D341Med (cell line): ENCODE data around the gene GAGE10.

Experiments used
- DNase-seq: peaks from one replicate; pipeline ENCODE4 v3.0.0; 2012; ENCODE audit warnings: low spot score

GAGE10 gene

GRCh38 chrX:49303346-49303745 lies at the start of gene GAGE10:
Gene GAGE10, plus strand, starts transcription at chrX:49303646. Its CDS starts 1,214 bp downstream, at chrX:49304860.
- DNase-seq: no peak

DNA sequence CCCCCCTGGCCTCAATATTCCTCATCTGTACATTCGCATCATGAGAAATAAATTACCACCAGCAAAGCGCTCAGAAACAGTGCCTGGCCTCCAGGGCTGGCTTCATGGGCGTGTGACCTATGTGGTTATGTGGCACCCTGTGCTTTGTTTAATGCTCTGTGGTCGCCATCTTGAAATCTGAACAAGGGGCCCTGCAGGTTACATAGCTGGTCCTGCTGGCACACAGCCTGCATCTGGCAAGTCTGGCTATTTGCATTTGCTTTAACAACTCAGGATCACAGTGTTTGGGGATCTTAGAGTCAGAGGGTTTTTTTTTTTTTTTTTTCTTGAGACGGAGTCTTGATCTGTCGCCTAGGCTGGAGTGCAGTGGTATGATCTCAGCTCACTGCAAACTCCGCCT lies 48.8 kb upstream of the GAGE10 start:
- DNase-seq: no peak

DNA sequence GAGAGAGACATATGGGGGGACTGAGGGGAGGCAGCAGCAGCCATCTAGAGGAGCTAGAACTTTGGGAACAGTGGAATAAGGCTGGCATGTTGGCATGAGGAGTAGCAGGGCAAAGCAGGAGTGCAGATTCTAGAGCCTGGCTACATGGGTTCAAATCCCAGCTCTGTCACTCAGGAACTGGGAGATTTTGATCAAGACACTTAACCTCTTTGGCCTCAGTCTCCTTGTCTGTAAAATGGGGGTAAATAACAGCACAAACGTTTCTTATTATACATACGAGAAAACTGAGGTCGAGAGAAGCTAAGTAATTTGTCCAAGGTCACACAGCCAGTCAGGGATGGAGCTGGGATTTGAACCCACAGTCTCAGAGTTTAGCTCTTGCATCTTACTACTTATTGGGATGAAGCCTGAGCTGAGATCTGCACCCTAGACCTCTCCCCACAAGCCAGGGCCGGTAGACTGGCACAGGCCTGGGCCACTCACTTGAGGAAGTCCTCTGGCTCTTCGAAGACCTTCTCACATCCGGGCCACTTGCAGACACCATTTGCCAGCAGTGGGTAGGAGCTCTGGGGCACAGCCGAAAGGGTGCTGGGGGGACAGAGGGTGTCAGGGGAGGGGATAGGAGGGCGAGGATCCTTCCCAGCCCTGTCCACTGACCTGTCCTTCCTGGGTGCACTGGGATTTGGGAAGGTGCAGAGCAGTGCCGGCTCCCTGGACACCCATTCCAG lies 47.0 kb upstream of the GAGE10 start:
- DNase-seq: no peak

GRCh38 chrX:49257074-49257790 lies 46.2 kb upstream of the GAGE10 start:
- DNase-seq: no peak

GRCh38 chrX:49257846-49258748 lies 45.3 kb upstream of the GAGE10 start:
- no peak for DNase-seq

GRCh38 chrX:49258749-49259124 lies 44.7 kb upstream of the GAGE10 start:
- DNase-seq: no peak

GRCh38 chrX:49260221-49260985 lies 43.0 kb upstream of the GAGE10 start:
- DNase-seq: no peak

DNA sequence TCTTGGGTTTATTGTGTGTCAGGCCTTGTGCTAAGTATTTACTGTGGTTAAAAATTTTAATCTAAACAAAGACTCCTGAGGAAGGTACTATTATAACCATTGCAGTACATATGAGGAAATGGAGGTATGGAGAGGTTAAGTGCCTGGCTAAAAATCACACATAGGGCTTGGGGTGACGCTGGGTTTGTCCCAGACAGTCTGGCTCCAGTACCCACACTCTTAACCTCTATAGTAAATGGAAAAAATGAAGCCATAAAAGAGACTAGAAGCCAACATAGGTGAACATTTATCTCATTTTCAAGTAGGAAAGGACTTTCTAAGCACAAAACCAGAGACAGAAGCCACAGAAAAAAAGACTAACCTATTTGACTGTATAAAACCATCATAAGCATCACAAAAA lies 40.8 kb upstream of the GAGE10 start:
- no peak for DNase-seq

DNA sequence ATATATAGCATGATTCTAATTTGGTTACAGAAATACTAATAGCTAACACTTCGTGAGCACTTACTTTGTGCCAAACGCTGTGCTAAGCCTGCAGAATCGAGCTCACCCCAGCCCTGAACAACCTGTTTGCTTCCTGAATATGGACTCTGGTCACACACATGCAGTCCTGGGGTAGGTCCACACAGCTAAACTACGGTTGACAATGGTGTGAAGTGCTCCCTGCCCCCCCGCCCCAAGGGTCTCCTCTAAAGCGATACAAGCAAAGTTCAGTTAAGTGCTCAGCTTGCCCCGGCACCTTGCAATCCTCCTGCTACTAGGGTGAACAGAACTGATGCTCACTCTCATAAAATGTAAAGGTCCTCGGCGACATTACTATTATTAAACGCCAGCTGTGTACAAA lies 39.8 kb upstream of the GAGE10 start:
- DNase-seq: no peak

- DNase-seq: no peak
Measured at GRCh38 chrX:49264460-49264859, 39.0 kb upstream of the GAGE10 start, which contains the start of gene FOXP3. Gene FOXP3, minus strand, starts transcription at chrX:49264710. Its CDS starts 6,205 bp downstream, at chrX:49258505.

- DNase-seq: no peak
Measured at GRCh38 chrX:49266523-49267445, 36.7 kb upstream of the GAGE10 start.

DNA sequence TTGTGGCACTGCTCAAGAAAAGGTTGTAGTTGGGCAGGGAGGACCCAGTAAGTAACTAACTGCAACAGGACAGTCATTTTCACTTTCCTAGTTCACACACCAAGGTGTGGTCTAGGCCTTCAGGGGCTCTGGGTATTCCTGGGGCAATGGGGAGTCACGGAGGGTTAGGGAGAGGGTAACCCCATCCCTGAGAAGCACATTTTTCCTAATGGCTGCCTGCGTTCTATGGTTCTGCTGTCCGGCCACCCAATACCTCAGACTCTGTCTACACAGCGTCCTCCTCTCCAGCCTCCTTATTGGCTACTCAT lies 34.8 kb upstream of the GAGE10 start:
- DNase-seq: no peak

- peak; percentile 91 for DNase-seq
Measured at GRCh38 chrX:49269010-49269766, 34.3 kb upstream of the GAGE10 start.

GRCh38 chrX:49269767-49270248 lies 33.6 kb upstream of the GAGE10 start, which contains the start of gene PPP1R3F:
Gene PPP1R3F, plus strand, starts transcription at chrX:49269793. Its CDS starts 77 bp downstream, at chrX:49269870.
- DNase-seq: no peak

GRCh38 chrX:49270249-49270921 lies 33.1 kb upstream of the GAGE10 start:
- no peak for DNase-seq

DNA sequence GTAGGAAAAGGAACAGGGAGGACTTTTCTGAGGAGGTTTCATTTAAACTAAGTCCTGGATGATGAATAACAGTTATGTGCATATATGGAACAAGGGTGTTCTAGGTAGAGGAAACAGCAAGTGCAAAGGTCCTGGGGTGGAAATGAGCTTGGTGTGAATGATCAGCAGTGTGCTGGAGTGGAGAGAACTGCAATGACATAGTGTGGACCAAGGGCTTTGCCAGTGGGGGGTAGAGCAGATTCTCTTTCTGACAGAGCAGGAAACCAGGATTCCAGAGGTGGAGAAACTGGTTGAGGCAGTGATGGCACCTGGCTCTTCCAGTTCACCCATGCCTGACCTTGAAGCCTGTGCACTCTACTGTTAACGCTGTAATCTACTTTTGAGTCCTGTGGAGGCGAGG lies 32.1 kb upstream of the GAGE10 start:
- no peak for DNase-seq

DNA sequence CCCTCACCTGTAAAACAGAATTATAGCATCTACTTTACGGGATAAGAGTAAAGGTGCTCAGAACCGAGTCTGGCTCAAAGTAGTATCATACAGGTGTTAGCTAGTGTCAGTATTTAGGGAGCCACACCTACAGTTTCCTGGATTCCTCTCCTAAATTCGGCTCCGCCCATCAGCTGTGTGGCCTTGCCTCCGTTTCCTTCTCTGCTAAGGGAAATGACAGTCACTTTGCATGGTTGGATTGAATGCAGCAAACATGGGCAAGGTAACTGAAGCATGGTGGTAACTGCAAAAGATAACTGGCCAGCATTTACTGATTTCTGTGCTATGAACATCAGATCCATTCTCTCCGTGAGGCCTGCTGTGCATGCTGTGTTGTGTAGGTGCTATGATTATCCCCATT lies 31.0 kb upstream of the GAGE10 start:
- DNase-seq: no peak

- DNase-seq: no peak
Measured at GRCh38 chrX:49273181-49273727, 30.2 kb upstream of the GAGE10 start.

DNA sequence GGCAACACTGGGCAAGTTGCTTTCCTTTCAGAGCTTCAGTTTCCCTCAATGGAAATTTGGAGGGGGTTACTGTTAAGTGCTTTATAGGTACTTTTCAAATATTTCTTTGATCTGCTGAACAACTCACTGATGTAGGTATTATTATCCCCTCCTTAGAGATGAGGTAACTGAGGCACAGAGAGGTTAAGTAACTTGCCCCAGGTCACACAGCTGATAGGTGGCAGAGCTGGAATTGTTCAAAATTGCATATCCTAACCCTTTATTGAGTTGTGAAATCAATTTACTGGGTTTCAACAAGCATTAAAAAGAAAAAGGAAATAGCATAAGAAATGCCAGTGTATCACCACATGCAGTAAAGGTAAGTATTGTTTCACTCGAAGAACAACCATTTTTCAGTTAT lies 27.2 kb upstream of the GAGE10 start:
- DNase-seq: no peak
